GM12878 (cell line): ENCODE results near the gene IFIH1. TPM values are rescaled to one million over a fixed set of nuclear protein-coding genes. Genes with fewer than 3 reads are reported as not detected.

Source experiments
- ATAC-seq: fragments of 200-7000 bp; cut with Tn5 transposase; 3 replicates; pipeline ENCODE4 v1.9.1; 2020; ENCODE audit warnings: mild to moderate bottlenecking, moderate library complexity
- BruUV-seq: library from RNA; stranded (reverse); fragments of 400-500 nt; replicated peaks from 2 replicates; lab custom pipeline; 2021; lab: Mats Ljungman, UMichigan
- CTCF ChIA-PET: fragments of 300-600 bp; sonication (Branson Sonifier 250); formaldehyde crosslinking; extraction: SDS; loops from one replicate; lab custom pipeline; 2021; ENCODE audit warnings: inconsistent platforms; lab: Yijun Ruan, JAX
- POLR2A ChIA-PET: fragments of 350-600 bp; formaldehyde crosslinking; extraction: SDS; loops from one replicate; lab custom pipeline; 2021; ENCODE audit warnings: inconsistent platforms; lab: Charles Lee
- RAD21 ChIA-PET: fragments of 300-600 bp; sonication (Branson Sonifier 250); formaldehyde crosslinking; loops from one replicate; lab custom pipeline; 2023; ENCODE audit warnings: antibody characterized with exemption; ENCODE audit not compliant: unreplicated experiment; lab: Charles Lee
- SMC1A ChIA-PET: fragments of 300-600 bp; sonication (Branson Sonifier 250); formaldehyde crosslinking; loops from one replicate; lab custom pipeline; 2023; ENCODE audit not compliant: unreplicated experiment, uncharacterized antibody; lab: Charles Lee
- DNase-seq: peaks from one replicate; pipeline ENCODE4 v3.0.0-alpha.2; 2011; ENCODE audit warnings: low read depth, low spot score
- FAIRE-seq: peaks from 3 replicates; lab custom pipeline; 2011; peaks lifted over from hg19 to GRCh38; lab: Jason Lieb, UNC
- H2AFZ ChIP-seq: 2 replicates; pipeline ENCODE4 v1.6.0; 2011; ENCODE audit warnings: low read depth, low read length, control low read depth; ENCODE audit not compliant: control insufficient read depth
- H3K27ac ChIP-seq: 2 replicates; pipeline ENCODE4 v1.5.1; 2011; ENCODE audit warnings: control low read depth; ENCODE audit not compliant: control insufficient read depth, insufficient read depth
- H3K27me3 ChIP-seq, 2 experiments: replicated peaks in 1 of 2; 2 replicates each; pipeline versions ENCODE4 v1.6.0 to v1.6.1; 2011; ENCODE audit warnings: low read length in 1 of 2; ENCODE audit not compliant: control insufficient read depth in 2 of 2, insufficient read depth in 2 of 2
- H3K36me3 ChIP-seq, 2 experiments: 2 replicates each; pipeline ENCODE4 v1.5.1; 2011; ENCODE audit warnings: low read length in 1 of 2; ENCODE audit not compliant: control insufficient read depth in 2 of 2, insufficient read depth in 2 of 2
- H3K4me1 ChIP-seq: 2 replicates; pipeline ENCODE4 v1.6.1; 2011; ENCODE audit warnings: mild to moderate bottlenecking, low read length, moderate library complexity, mixed read lengths; ENCODE audit not compliant: control insufficient read depth, insufficient read depth
- H3K4me2 ChIP-seq: 2 replicates; pipeline ENCODE4 v1.6.0; 2011; ENCODE audit warnings: control low read depth; ENCODE audit not compliant: control insufficient read depth, insufficient read depth
- H3K4me3 ChIP-seq: fragments of 200-600 bp; sonication (generic); 2 replicates; pipeline ENCODE4 v1.5.1; 2016
- H3K79me2 ChIP-seq: 2 replicates; pipeline ENCODE4 v1.6.0; 2011; ENCODE audit warnings: low read length; ENCODE audit not compliant: control insufficient read depth, insufficient read depth
- H3K9ac ChIP-seq: 2 replicates; pipeline ENCODE4 v1.8.0; 2011; ENCODE audit warnings: low read length, control low read depth, mixed read lengths; ENCODE audit not compliant: control insufficient read depth, insufficient read depth
- H3K9me3 ChIP-seq: replicated peaks from 3 replicates; pipeline ENCODE4 v1.5.1; 2011; ENCODE audit warnings: mild to moderate bottlenecking, low read length; ENCODE audit not compliant: control insufficient read depth, insufficient read depth
- H4K20me1 ChIP-seq: 2 replicates; pipeline ENCODE4 v1.6.0; 2011; ENCODE audit not compliant: control insufficient read depth, insufficient read depth
- ATF7 ChIP-seq: fragments of 450-650 bp; IDR thresholded peaks from 2 replicates; pipeline ENCODE4 v1.6.1; 2016; ENCODE audit warnings: low read depth, mild to moderate bottlenecking
- CEBPB ChIP-seq, 2 experiments: fragments of 150-350 bp in 1 of 2; IDR thresholded peaks; 2 replicates each; pipeline ENCODE4 v1.6.1; 2012 to 2014; ENCODE audit warnings: low read depth in 2 of 2, low read length in 2 of 2, borderline replicate concordance in 1 of 2, inconsistent platforms in 1 of 2
- JUNB ChIP-seq: IDR thresholded peaks from 2 replicates; pipeline ENCODE4 v1.6.1; 2016; ENCODE audit warnings: antibody characterized with exemption, mild to moderate bottlenecking
- SKIL ChIP-seq: fragments of 450-650 bp; IDR thresholded peaks from 2 replicates; pipeline ENCODE4 v1.6.1; 2017; ENCODE audit warnings: mild to moderate bottlenecking, low read depth, inconsistent platforms; ENCODE audit not compliant: poor library complexity, severe bottlenecking
- TBL1XR1 ChIP-seq: IDR thresholded peaks from 2 replicates; pipeline ENCODE4 v1.6.1; 2012; ENCODE audit warnings: low read depth, low read length, improper control_type of control experiment
- USF2 ChIP-seq: IDR thresholded peaks from 2 replicates; pipeline ENCODE4 v1.6.1; 2011; ENCODE audit warnings: low read depth, low read length, improper control_type of control experiment, borderline replicate concordance
- WGBS: methylation state at CpG from one replicate; pipeline ENCODE4 v1.1.6; 2016; ENCODE audit warnings: low lambda C conversion rate; ENCODE audit not compliant: insufficient replicate concordance, insufficient coverage; ENCODE audit errors: missing lambda C conversion rate; 5-methylcytosine and 5-hydroxymethylcytosine counted together
- in situ Hi-C: fragments of 300-500 bp; cut with MboI; formaldehyde crosslinking; loops from 9 replicates; pipeline ENCODE4 v1.14.3; 2018; ENCODE audit warnings: mixed read lengths
- intact Hi-C: fragments of 100-400 bp; cut with micrococcal nuclease; formaldehyde crosslinking; loops from one replicate; pipeline ENCODE4 v1.14.2; 2022; ENCODE audit not compliant: unreplicated experiment
- polyA plus RNA-seq, 11 experiments: library from polyadenylated mRNA; depleted of rRNA in 4 of 11; unstranded in 6 of 11; stranded (reverse) in 5 of 11; fragments of >200 nt; fragmentation: Nextera tagmentation in 4 of 11; fragmentation: Illumina TruSeq in 1 of 11; extraction: Ambion mirVana in 4 of 11; extraction: Trizol in 1 of 11; gene quantifications; 1 replicate in 1 of 11; 2 replicates in 10 of 11; pipeline versions ENCODE4 v1.2.1 to v1.2.3, GENCODE V29; 2011 to 2016; ENCODE audit warnings: inconsistent platforms in 2 of 11, missing spikeins in 2 of 11, low read depth in 1 of 11
- total RNA-seq, 4 experiments: library from RNA; depleted of rRNA in 3 of 4; stranded (reverse); fragments of >200 nt in 3 of 4; fragmentation: Illumina TruSeq in 1 of 4; extraction: Trizol in 1 of 4; gene quantifications; 2 replicates each; pipeline versions ENCODE4 v1.2.1 to v1.2.3, GENCODE V29; 2013 to 2021
- TF ChIP-seq, protein P1 (sequence below): IDR thresholded peaks from 2 replicates; pipeline ENCODE4 v1.6.1; 2012; ENCODE audit warnings: low read length, inconsistent platforms

IFIH1 gene
- total and polyA plus RNA-seq, 10 of the 15 experiments (the other 5 are each of a cell fraction or from before 2014, with no cell fraction given) = 12.5 to 40.9 (median 28.8) TPM

GRCh38 chr2:162293122-162293786 is 25.2 kb downstream of the IFIH1 start:
- FAIRE-seq = no peak
- no peak overlapping the region for H3K4me2 ChIP-seq
- H3K4me3 ChIP-seq = no peak overlapping the region
- no peak overlapping the region for H3K27ac ChIP-seq
- no peak overlapping the region for H3K9ac ChIP-seq
- CTCF ChIA-PET = interaction anchor here (1.7 to 18.0 kb wide), 5 partner anchors 12 to 75 kb away, joined by 3 to 316 read pairs (median 172); no protein-coding TSS in a partner anchor
- BruUV-seq = no TSS peak
- intact Hi-C loops (no loop called here), in situ Hi-C loops (no loop called here)
- RAD21 ChIA-PET = interaction anchor here (1.2 to 1.4 kb wide), 2 partner anchors 11 to 72 kb away, joined by 3 to 7 read pairs; no protein-coding TSS in a partner anchor
- peaks cover 1 to 15% of the 10 kb centered on the region in 2 experiments for H3K36me3 ChIP-seq
- 92% methylated on average over 2 of the region's 2 CpGs for WGBS
- H4K20me1 ChIP-seq = no peaks in the 10 kb centered on the region
- no peaks in the 10 kb centered on the region for H3K79me2 ChIP-seq
- no peak for ATAC-seq
- DNase-seq = no peak
- POLR2A ChIA-PET = no interaction called here
- SMC1A ChIA-PET = interaction anchor here (1.7 to 8.5 kb wide), 4 partner anchors 16 to 73 kb away, joined by 5 to 84 read pairs (median 44); no protein-coding TSS in a partner anchor
- no peaks in the 10 kb centered on the region for H3K9me3 ChIP-seq
- H3K27me3 ChIP-seq = no peaks in the 10 kb centered on the region
- no peak overlapping the region for H2AFZ ChIP-seq
- TF ChIP-seq CEBPB (IDR thresholded peaks at IDR 0.05; ENCODE audit: borderline replicate concordance in 1 of 2, low read depth in 2 of 2, low read length in 2 of 2) = no peak
- TF ChIP-seq JUNB = no peak
- no peak for TF ChIP-seq USF2
- H3K4me1 ChIP-seq = no peaks in the 10 kb centered on the region

DNA sequence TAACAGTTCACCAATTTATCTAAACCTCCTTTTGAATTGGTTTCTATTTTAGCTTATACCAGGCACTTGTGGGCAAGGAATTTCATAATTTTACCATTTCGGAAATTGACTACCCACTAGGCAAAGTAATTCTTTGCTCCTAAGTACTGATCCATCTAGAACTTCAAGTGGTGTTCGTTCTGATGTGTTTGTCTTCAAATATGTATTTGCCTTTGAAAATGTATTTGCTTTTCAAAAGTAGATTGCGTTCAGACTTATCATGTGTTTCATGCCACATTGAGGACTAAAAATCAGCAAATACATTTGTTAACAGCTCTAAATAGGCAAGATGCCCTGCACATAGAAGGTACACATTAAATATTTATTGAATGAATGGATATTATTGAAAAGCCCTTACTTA is 26.7 kb downstream of the IFIH1 start:
- 96% methylated on average over 3 of the region's 3 CpGs for WGBS
- ChIA-PET RAD21 (no interaction called here), SMC1A (interaction anchor here (1.0 to 2.1 kb wide), 3 partner anchors 10 to 43 kb away, joined by 3 to 10 read pairs (median 3); no protein-coding TSS in a partner anchor), CTCF (interaction anchor here (0.8 to 18.0 kb wide), 4 partner anchors 14 to 71 kb away, joined by 3 to 316 read pairs (median 6); no protein-coding TSS in a partner anchor), POLR2A (no interaction called here)
- Histone ChIP-seq H3K9ac (no peak overlapping the region), H3K27me3 (no peaks in the 10 kb centered on the region), H3K4me3 (no peak overlapping the region), H3K79me2 (no peaks in the 10 kb centered on the region), H3K27ac (no peak overlapping the region), H3K4me2 (no peak overlapping the region), H4K20me1 (no peaks in the 10 kb centered on the region), H3K9me3 (no peaks in the 10 kb centered on the region), H3K36me3 (peaks cover 1 to 21% of the 10 kb centered on the region in 2 experiments; a peak in 3 of 4 replicates), H3K4me1 (no peaks in the 10 kb centered on the region), H2AFZ (no peak overlapping the region)
- no peak for ATAC-seq
- FAIRE-seq = no peak
- TF ChIP-seq TBL1XR1 = no peak
- TF ChIP-seq SKIL = no peak
- no peak for TF ChIP-seq ATF7
- TF ChIP-seq, protein P1, sequence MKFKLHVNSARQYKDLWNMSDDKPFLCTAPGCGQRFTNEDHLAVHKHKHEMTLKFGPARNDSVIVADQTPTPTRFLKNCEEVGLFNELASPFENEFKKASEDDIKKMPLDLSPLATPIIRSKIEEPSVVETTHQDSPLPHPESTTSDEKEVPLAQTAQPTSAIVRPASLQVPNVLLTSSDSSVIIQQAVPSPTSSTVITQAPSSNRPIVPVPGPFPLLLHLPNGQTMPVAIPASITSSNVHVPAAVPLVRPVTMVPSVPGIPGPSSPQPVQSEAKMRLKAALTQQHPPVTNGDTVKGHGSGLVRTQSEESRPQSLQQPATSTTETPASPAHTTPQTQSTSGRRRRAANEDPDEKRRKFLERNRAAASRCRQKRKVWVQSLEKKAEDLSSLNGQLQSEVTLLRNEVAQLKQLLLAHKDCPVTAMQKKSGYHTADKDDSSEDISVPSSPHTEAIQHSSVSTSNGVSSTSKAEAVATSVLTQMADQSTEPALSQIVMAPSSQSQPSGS = no peak
- no peak for DNase-seq
- no TSS peak for BruUV-seq
- intact Hi-C loops = no loop called here
- in situ Hi-C loops = no loop called here
